ENCODE measurements around the gene TLR5. TPM values are rescaled to one million over a fixed set of nuclear protein-coding genes. Genes with fewer than 3 reads are reported as not detected.

TLR5 gene
- total RNA-seq, 1 donor from 2014 or later: not detected

- H3K9me3 Mint-ChIP-seq: peaks cover 4% of the 10 kb centered on the region
- intact Hi-C loops (cut with micrococcal nuclease): loop anchor here (1.0 to 2.0 kb wide), 2 partner anchors 10 to 21 kb away; no protein-coding TSS in a partner anchor
- H3K36me3 Mint-ChIP-seq (ENCODE audit: low read depth): no peaks in the 10 kb centered on the region
- peak overlapping the region; percentile 72 for H3K4me3 Mint-ChIP-seq
- H3K27ac Mint-ChIP-seq: no peak overlapping the region
- TF ChIP-seq CTCF (IDR thresholded peaks at IDR 0.05): no peak
- CTCF ChIA-PET: interaction anchor here (1.0 to 3.1 kb wide), 3 partner anchors 11 to 540 kb away, joined by 3 to 24 read pairs (median 8); no protein-coding TSS in a partner anchor
- H3K27me3 Mint-ChIP-seq: peaks cover 25% of the 10 kb centered on the region
- ATAC-seq (ENCODE audit: low read depth): no peak
- POLR2A ChIA-PET: interaction anchor here (1.0 kb wide), 1 partner anchor 10 kb away, joined by 3 read pairs; no protein-coding TSS in a partner anchor
- no peak for DNase-seq
- H3K4me1 Mint-ChIP-seq: peaks cover 9% of the 10 kb centered on the region
Measured at GRCh38 chr1:223143537-223144248, 645 bp upstream of the TLR5 start.

DNA sequence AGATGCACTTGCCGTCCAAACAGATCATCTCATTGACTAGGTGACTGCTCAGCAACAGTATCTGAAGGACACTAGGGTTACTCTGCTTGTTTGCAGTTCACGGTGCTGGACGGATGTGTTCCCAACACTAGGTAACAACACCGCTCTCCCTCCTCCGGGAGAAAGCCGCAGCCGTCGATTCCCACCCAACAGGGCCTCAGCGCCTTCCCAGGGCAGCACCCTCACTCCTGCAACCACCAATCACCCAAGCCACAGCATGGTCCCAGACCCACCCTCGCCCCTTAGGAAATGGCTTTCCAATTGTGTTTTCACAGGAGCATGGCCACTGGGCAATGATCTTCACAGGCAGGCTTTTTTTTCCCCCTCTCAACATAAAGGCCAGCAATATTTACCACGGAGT, 779 bp downstream of the TLR5 start:
- H3K27ac Mint-ChIP-seq: no peak overlapping the region
- ATAC-seq (ENCODE audit: low read depth) (no peak), DNase-seq (no peak)
- H3K4me1 Mint-ChIP-seq: peaks cover 9% of the 10 kb centered on the region
- CTCF ChIA-PET: no interaction called here
- no peaks in the 10 kb centered on the region for H3K36me3 Mint-ChIP-seq (ENCODE audit: low read depth)
- TF ChIP-seq CTCF (IDR thresholded peaks at IDR 0.05): no peak
- intact Hi-C loops (cut with micrococcal nuclease): loop anchor here (2.0 kb wide), 1 partner anchor 19 kb away; no protein-coding TSS in a partner anchor
- POLR2A ChIA-PET: no interaction called here
- H3K9me3 Mint-ChIP-seq: no peaks in the 10 kb centered on the region
- H3K4me3 Mint-ChIP-seq: peak overlapping the region; percentile 46
- H3K27me3 Mint-ChIP-seq: peaks cover 20% of the 10 kb centered on the region

DNA sequence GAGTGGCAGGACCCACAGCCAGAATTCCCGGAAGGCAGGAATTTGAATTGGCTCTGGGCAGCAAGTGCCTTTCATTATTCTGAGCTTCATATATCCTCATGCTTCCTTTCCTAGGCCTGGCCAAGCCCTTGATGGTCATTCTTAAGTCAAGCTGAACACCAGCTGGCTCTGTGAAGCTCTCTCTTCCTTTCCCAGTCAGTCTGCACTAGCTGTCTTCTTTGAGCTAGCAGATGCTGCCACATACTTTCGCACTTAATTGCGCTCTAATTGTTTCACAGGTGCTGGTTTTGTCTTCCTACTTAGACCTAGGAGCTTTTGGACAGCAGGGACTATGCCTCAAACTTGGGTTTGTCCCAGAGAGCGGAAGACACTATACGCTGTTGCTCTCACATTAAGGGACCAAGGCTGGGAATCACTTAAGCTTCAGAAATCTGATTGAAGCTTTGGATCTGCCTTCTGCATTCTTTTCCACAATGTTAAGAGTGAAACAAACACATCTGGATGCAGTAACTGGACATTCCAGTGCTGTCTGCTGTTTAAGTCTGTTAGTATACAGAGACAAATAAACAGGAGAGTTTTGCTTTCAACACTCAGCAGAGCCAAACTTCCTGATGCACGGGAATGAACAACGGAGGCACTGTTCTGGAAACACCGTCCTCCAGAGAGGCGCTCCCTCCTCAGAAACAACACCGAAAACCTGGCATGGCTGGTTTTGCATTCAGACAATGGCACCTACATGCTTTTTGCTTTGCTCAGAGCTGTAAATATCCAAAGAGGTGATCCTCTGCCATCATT, 2.2 kb downstream of the TLR5 start:
- CTCF ChIA-PET: interaction anchor here (2.6 kb wide), 1 partner anchor 12 kb away, joined by 10 read pairs; no protein-coding TSS in a partner anchor
- ATAC-seq (ENCODE audit: low read depth) (no peak), DNase-seq (no peak)
- no peak for TF ChIP-seq CTCF (IDR thresholded peaks at IDR 0.05)
- no peak overlapping the region for H3K27ac Mint-ChIP-seq
- POLR2A ChIA-PET: no interaction called here
- H3K4me3 Mint-ChIP-seq: no peak overlapping the region
- no peaks in the 10 kb centered on the region for H3K9me3 Mint-ChIP-seq
- intact Hi-C loops (cut with micrococcal nuclease): no loop called here
- H3K27me3 Mint-ChIP-seq: peaks cover 17% of the 10 kb centered on the region
- peaks cover 9% of the 10 kb centered on the region for H3K4me1 Mint-ChIP-seq
- no peaks in the 10 kb centered on the region for H3K36me3 Mint-ChIP-seq (ENCODE audit: low read depth)

GRCh38 chr1:223137455-223138085, 5.5 kb downstream of the TLR5 start:
- no peak for TF ChIP-seq CTCF (IDR thresholded peaks at IDR 0.05)
- H3K27ac Mint-ChIP-seq: no peak overlapping the region
- DNase-seq: no peak
- peaks cover 40% of the 10 kb centered on the region for H3K27me3 Mint-ChIP-seq
- peaks cover 6% of the 10 kb centered on the region for H3K4me1 Mint-ChIP-seq
- no peaks in the 10 kb centered on the region for H3K9me3 Mint-ChIP-seq
- intact Hi-C loops (cut with micrococcal nuclease): loop anchor here (10.0 kb wide), 1 partner anchor 227 kb away; the partner anchor contains the start of gene SUSD4
- no peaks in the 10 kb centered on the region for H3K36me3 Mint-ChIP-seq (ENCODE audit: low read depth)
- H3K4me3 Mint-ChIP-seq: no peak overlapping the region
- POLR2A ChIA-PET: no interaction called here
- CTCF ChIA-PET: interaction anchor here (1.0 to 3.4 kb wide), 2 partner anchors 14 to 546 kb away, joined by 4 to 13 read pairs; no protein-coding TSS in a partner anchor
- no peak for ATAC-seq (ENCODE audit: low read depth)

Measured in activated B cell treated with CpG ODN at 0.5 μM for 24 hours (primary cell).